ENCODE data around the gene MACROD1. TPM values are rescaled to one million over a fixed set of nuclear protein-coding genes. Genes with fewer than 3 reads are reported as not detected.

The MACROD1 gene
- total and polyA plus RNA-seq, 10 of the 15 experiments (the other 5 are each of a cell fraction or from before 2014, with no cell fraction given): 1.2 to 22.7 (median 11.3) TPM; not detected in 1

DNA sequence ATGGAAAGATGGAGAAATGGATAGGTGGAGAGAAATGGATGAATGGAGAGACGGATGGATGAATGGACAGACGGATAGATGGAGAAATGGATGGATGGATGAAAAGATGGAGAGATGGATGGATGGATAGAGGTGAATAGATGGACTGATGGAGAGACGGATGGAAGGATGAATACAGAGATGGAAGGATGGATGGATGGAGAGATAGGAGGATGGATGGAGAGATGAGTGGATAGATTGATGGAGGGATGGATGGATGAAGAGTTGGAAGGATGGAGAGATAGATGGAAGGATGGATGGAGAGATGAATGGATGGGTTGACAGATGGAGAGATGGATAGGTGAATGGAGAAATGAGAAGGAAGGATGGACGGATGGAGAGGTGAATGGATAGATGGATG lies 66.5 kb downstream of the MACROD1 start:
- H3K27ac ChIP-seq (ENCODE audit: control insufficient read depth, insufficient read depth): no peak overlapping the region
- ATAC-seq (no peak), FAIRE-seq (no peak), DNase-seq (ENCODE audit: low read depth, low spot score) (no peak)
- no peaks in the 10 kb centered on the region; a peak in 1 of 4 replicates for H3K27me3 ChIP-seq (replicated peaks in 1 of 2; ENCODE audit: control insufficient read depth in 2 of 2, insufficient read depth in 2 of 2, low read length in 1 of 2)
- H3K4me2 ChIP-seq (ENCODE audit: control insufficient read depth, insufficient read depth): no peak overlapping the region
- TF ChIP-seq NFIC (IDR thresholded peaks at IDR 0.05; ENCODE audit: low read depth, low read length): no peak
- no peak for TF ChIP-seq NFYA (IDR thresholded peaks at IDR 0.05; ENCODE audit: borderline replicate concordance, low read depth, low read length)
- TF ChIP-seq CHD2 (IDR thresholded peaks at IDR 0.05; ENCODE audit: borderline replicate concordance, low read depth, low read length): no peak
- no peak for TF ChIP-seq HCFC1 (IDR thresholded peaks at IDR 0.05; ENCODE audit: low read length)
- no peak for TF ChIP-seq LARP7 (IDR thresholded peaks at IDR 0.05)
- TF ChIP-seq NR2C2 (IDR thresholded peaks at IDR 0.05; ENCODE audit: borderline replicate concordance, control insufficient read depth, insufficient read length, low read depth): no peak
- no peak for TF ChIP-seq POLR2AphosphoS5 (IDR thresholded peaks at IDR 0.05; ENCODE audit: low read length)
- TF ChIP-seq GATAD2B (conservative IDR thresholded peaks at IDR 0.05; ENCODE audit: low read depth): no peak
- TF ChIP-seq, protein P1, sequence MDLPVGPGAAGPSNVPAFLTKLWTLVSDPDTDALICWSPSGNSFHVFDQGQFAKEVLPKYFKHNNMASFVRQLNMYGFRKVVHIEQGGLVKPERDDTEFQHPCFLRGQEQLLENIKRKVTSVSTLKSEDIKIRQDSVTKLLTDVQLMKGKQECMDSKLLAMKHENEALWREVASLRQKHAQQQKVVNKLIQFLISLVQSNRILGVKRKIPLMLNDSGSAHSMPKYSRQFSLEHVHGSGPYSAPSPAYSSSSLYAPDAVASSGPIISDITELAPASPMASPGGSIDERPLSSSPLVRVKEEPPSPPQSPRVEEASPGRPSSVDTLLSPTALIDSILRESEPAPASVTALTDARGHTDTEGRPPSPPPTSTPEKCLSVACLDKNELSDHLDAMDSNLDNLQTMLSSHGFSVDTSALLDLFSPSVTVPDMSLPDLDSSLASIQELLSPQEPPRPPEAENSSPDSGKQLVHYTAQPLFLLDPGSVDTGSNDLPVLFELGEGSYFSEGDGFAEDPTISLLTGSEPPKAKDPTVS (IDR thresholded peaks at IDR 0.05; ENCODE audit: low read depth, low read length): no peak
- TF ChIP-seq MYB (IDR thresholded peaks at IDR 0.05; ENCODE audit: borderline replicate concordance, low read depth, low read length): no peak
- no peak for TF ChIP-seq SIN3A (IDR thresholded peaks at IDR 0.05; ENCODE audit: low read depth, low read length)
- TF ChIP-seq RAD21 (IDR thresholded peaks at IDR 0.05; ENCODE audit: insufficient read depth, low read depth, low read length): no peak
- TF ChIP-seq TBL1XR1 (IDR thresholded peaks at IDR 0.05; ENCODE audit: low read depth, low read length): no peak
- no peak for TF ChIP-seq MXI1 (IDR thresholded peaks at IDR 0.05; ENCODE audit: low read depth, low read length)
- no peak for TF ChIP-seq CREM (IDR thresholded peaks at IDR 0.05; ENCODE audit: low read depth)
- no peak for TF ChIP-seq SMC3 (IDR thresholded peaks at IDR 0.05; ENCODE audit: borderline replicate concordance, low read length)
- TF ChIP-seq ZNF274 (IDR thresholded peaks at IDR 0.05; ENCODE audit: insufficient read depth, insufficient read length): no peak
- TF ChIP-seq POLR2A (IDR thresholded peaks at IDR 0.05; ENCODE audit: low read depth, low read length): no peak
- no peak for TF ChIP-seq EP300 (IDR thresholded peaks at IDR 0.05; ENCODE audit: borderline replicate concordance in 1 of 2, control insufficient read depth in 1 of 2, low read depth in 2 of 2, low read length in 2 of 2)
- H3K79me2 ChIP-seq (ENCODE audit: control insufficient read depth, insufficient read depth, low read length): no peaks in the 10 kb centered on the region
- no peaks in the 10 kb centered on the region for H3K9me3 ChIP-seq (replicated peaks; ENCODE audit: control insufficient read depth, insufficient read depth, low read length)
- BruUV-seq (replicated peaks): no TSS peak
- H3K4me1 ChIP-seq (ENCODE audit: control insufficient read depth, insufficient read depth, low read length): no peaks in the 10 kb centered on the region; the same call in 1 of the 2 replicates
- H3K9ac ChIP-seq (ENCODE audit: control insufficient read depth, insufficient read depth, low read length): no peak overlapping the region
- ChIA-PET POLR2A (no interaction called here), RAD21 (ENCODE audit: unreplicated experiment) (no interaction called here), CTCF (interaction anchor here (0.8 kb wide), 1 partner anchor 48 kb away, joined by 3 read pairs; no protein-coding TSS in a partner anchor), SMC1A (ENCODE audit: uncharacterized antibody, unreplicated experiment) (no interaction called here)
- in situ Hi-C loops (cut with MboI): no loop called here
- intact Hi-C loops (cut with micrococcal nuclease; ENCODE audit: unreplicated experiment): no loop called here
- H2AFZ ChIP-seq (ENCODE audit: control insufficient read depth, low read depth, low read length): no peak overlapping the region
- WGBS (ENCODE audit: insufficient coverage, insufficient replicate concordance, low lambda C conversion rate, missing lambda C conversion rate): 51% methylated on average over 4 of the region's 4 CpGs
- no peaks in the 10 kb centered on the region for H4K20me1 ChIP-seq (ENCODE audit: control insufficient read depth, insufficient read depth)
- H3K36me3 ChIP-seq (ENCODE audit: control insufficient read depth in 2 of 2, insufficient read depth in 2 of 2, low read length in 1 of 2): no peaks in the 10 kb centered on the region
- H3K4me3 ChIP-seq: no peak overlapping the region

Measured in GM12878 (cell line).